K562 (cell line): Measurements from ENCODE around the gene C22orf39. TPM values are rescaled to one million over a fixed set of nuclear protein-coding genes. Genes with fewer than 3 reads are reported as not detected.

Source experiments
- ATAC-seq: fragments of 200-7000 bp; cut with Tn5 transposase; 3 replicates; pipeline ENCODE4 v1.9.1; 2020; ENCODE audit warnings: moderate library complexity
- BruUV-seq: library from RNA; stranded (reverse); fragments of 400-500 nt; replicated peaks from 2 replicates; lab custom pipeline; 2021; lab: Mats Ljungman, UMichigan
- CTCF ChIA-PET: fragments of 300-600 bp; formaldehyde crosslinking; extraction: SDS; loops from one replicate; lab custom pipeline; 2021; ENCODE audit warnings: low intra/inter-chr PET ratio; lab: Yijun Ruan, JAX
- POLR2A ChIA-PET: fragments of 300-600, 350-650 bp; sonication (Branson Sonifier 250); formaldehyde crosslinking; extraction: SDS; loops from one replicate; lab custom pipeline; 2021; ENCODE audit warnings: antibody characterized with exemption, inconsistent platforms; lab: Yijun Ruan, JAX
- DNase-seq, 4 experiments: peaks; one replicate each; pipeline versions ENCODE4 v3.0.0 to v3.0.0-alpha.2; 2011 to 2018; ENCODE audit warnings: low spot score in 3 of 4, mixed read lengths in 3 of 4; ENCODE audit errors: extremely low read depth in 1 of 4
- FAIRE-seq: peaks from 2 replicates; lab custom pipeline; 2011; peaks lifted over from hg19 to GRCh38; lab: Jason Lieb, UNC
- H2AFZ ChIP-seq: 2 replicates; pipeline ENCODE4 v1.6.0; 2011; ENCODE audit warnings: low read depth, low read length, control low read depth, inconsistent platforms
- H3K27ac ChIP-seq: fragments of 200-600 bp; 3 replicates; pipeline ENCODE4 v1.8.0; 2011; ENCODE audit warnings: low read depth, mild to moderate bottlenecking, control low read depth, inconsistent platforms, low read length, moderate library complexity, mixed read lengths; ENCODE audit errors: extremely low read depth
- H3K27me3 ChIP-seq, 2 experiments: fragments of 300-600 bp in 1 of 2; 2 replicates in 1 of 2; 3 replicates in 1 of 2; pipeline versions ENCODE4 v1.6.0 to v1.8.0; 2011; ENCODE audit warnings: inconsistent platforms in 2 of 2, low read length in 2 of 2, mild to moderate bottlenecking in 1 of 2, mixed read lengths in 1 of 2, moderate library complexity in 1 of 2; ENCODE audit not compliant: control insufficient read depth in 2 of 2, insufficient read depth in 2 of 2
- H3K36me3 ChIP-seq: fragments of 300-600 bp; 3 replicates; pipeline ENCODE4 v1.8.0; 2011; ENCODE audit warnings: mild to moderate bottlenecking, low read length, inconsistent platforms; ENCODE audit not compliant: control insufficient read depth, insufficient read depth
- H3K4me1 ChIP-seq, 2 experiments: fragments of 200-600 bp in 1 of 2; replicated peaks in 1 of 2; 2 replicates in 1 of 2; 3 replicates in 1 of 2; pipeline versions ENCODE4 v1.5.1 to v1.8.0; 2011; ENCODE audit warnings: inconsistent platforms in 2 of 2, low read length in 2 of 2, mild to moderate bottlenecking in 1 of 2, mixed read lengths in 1 of 2, moderate library complexity in 1 of 2; ENCODE audit not compliant: control insufficient read depth in 2 of 2, insufficient read depth in 2 of 2
- H3K4me2 ChIP-seq: 2 replicates; pipeline ENCODE4 v1.6.1; 2011; ENCODE audit warnings: low read length, control low read depth, inconsistent platforms, mixed read lengths; ENCODE audit not compliant: insufficient read depth
- H3K4me3 ChIP-seq: fragments of 200-600 bp; sonication (generic), shearing (Covaris generic); 2 replicates; pipeline ENCODE4 v1.5.1; 2016; ENCODE audit warnings: control low read depth, inconsistent platforms
- H3K79me2 ChIP-seq: fragments of 200-600 bp; 3 replicates; pipeline ENCODE4 v1.8.0; 2011; ENCODE audit warnings: low read length, inconsistent platforms; ENCODE audit not compliant: control insufficient read depth, insufficient read depth
- H3K9ac ChIP-seq, 2 experiments: 2 replicates each; pipeline versions ENCODE4 v1.6.0 to v1.6.1; 2011; ENCODE audit warnings: low read depth in 2 of 2, low read length in 2 of 2, control low read depth in 1 of 2, inconsistent platforms in 1 of 2, mild to moderate bottlenecking in 1 of 2, mixed read lengths in 1 of 2; ENCODE audit not compliant: insufficient read depth in 1 of 2
- H3K9me1 ChIP-seq: one replicate; pipeline ENCODE4 v1.6.0; 2011; ENCODE audit warnings: inconsistent platforms, mild to moderate bottlenecking, low read length, moderate library complexity; ENCODE audit not compliant: control insufficient read depth, insufficient read depth
- H3K9me3 ChIP-seq: replicated peaks from 2 replicates; pipeline ENCODE4 v1.5.1; 2011; ENCODE audit warnings: low read depth, low read length, inconsistent platforms; ENCODE audit not compliant: control insufficient read depth, insufficient read depth
- H4K20me1 ChIP-seq: replicated peaks from 2 replicates; pipeline ENCODE4 v1.6.1; 2011; ENCODE audit warnings: low read length, inconsistent platforms, mixed read lengths; ENCODE audit not compliant: control insufficient read depth, insufficient read depth
- MCM5 ChIP-seq: fragments of 450-650 bp; IDR thresholded peaks from 2 replicates; pipeline ENCODE4 v1.6.1; 2016; ENCODE audit warnings: low read depth
- MTF1 ChIP-seq: fragments of 250-450 bp; sonication (Bioruptor Pico); IDR thresholded peaks from 2 replicates; pipeline ENCODE4 v1.9.0; 2021; ENCODE audit warnings: moderate library complexity, mild to moderate bottlenecking, inconsistent platforms, borderline replicate concordance
- MYNN ChIP-seq, 2 experiments: sonication (generic); formaldehyde crosslinking in 1 of 2; IDR thresholded peaks; 2 replicates each; pipeline versions ENCODE4 v1.5.0 to v1.6.1; 2016 to 2020; ENCODE audit warnings: antibody characterized with exemption in 1 of 2, missing genetic modification reagents in 1 of 2
- PHB ChIP-seq: fragments of 250-450 bp; sonication (Bioruptor Pico); IDR thresholded peaks from 2 replicates; pipeline ENCODE4 v1.5.0; 2021
- PYGO2 ChIP-seq: fragments of 450-650 bp; IDR thresholded peaks from 2 replicates; pipeline ENCODE4 v1.6.1; 2016; ENCODE audit warnings: mild to moderate bottlenecking, missing genetic modification characterization, moderate library complexity, missing compliant biosample characterization
- SRSF3 ChIP-seq: fragments of 200-400 bp; formaldehyde crosslinking; IDR thresholded peaks from 2 replicates; pipeline ENCODE4 v1.6.1; 2016; ENCODE audit warnings: mild to moderate bottlenecking, low read length, moderate library complexity; ENCODE audit not compliant: insufficient read depth
- ZNF444 ChIP-seq: fragments of 250-450 bp; sonication (Bioruptor Pico); IDR thresholded peaks from 2 replicates; pipeline ENCODE4 v1.4.0; 2020; ENCODE audit warnings: mild to moderate bottlenecking, moderate library complexity
- WGBS: fragments of 100-300 bp; shearing (Covaris generic); methylation state at CpG from one replicate; pipeline ENCODE4 v1.1.6; 2016; ENCODE audit warnings: low coverage, mixed read lengths; ENCODE audit not compliant: insufficient coverage; ENCODE audit errors: missing lambda C conversion rate; 5-methylcytosine and 5-hydroxymethylcytosine counted together
- in situ Hi-C: fragments of 300-500 bp; cut with MboI; formaldehyde crosslinking; loops from 4 replicates; pipeline ENCODE4 v1.15.0; 2018; ENCODE audit warnings: inconsistent platforms, mixed read lengths
- intact Hi-C: fragments of 100-400 bp; cut with micrococcal nuclease; formaldehyde crosslinking; loops from 2 replicates; pipeline ENCODE4 v1.14.2; 2022
- polyA plus RNA-seq, 8 experiments: library from polyadenylated mRNA; depleted of rRNA in 4 of 8; stranded (reverse) in 5 of 8; unstranded in 3 of 8; fragments of >200 nt; fragmentation: Nextera tagmentation in 2 of 8; fragmentation: Illumina TruSeq in 1 of 8; extraction: Ambion mirVana in 2 of 8; extraction: Trizol in 1 of 8; gene quantifications; 2 replicates each; pipeline versions ENCODE4 v1.2.1 to v1.2.3, GENCODE V29; 2011 to 2014; ENCODE audit warnings: inconsistent platforms in 1 of 8, missing spikeins in 1 of 8
- total RNA-seq, 7 experiments: library from RNA; depleted of rRNA in 6 of 7; stranded (reverse); fragments of >200 nt in 6 of 7; fragmentation: Illumina TruSeq in 2 of 7; extraction: Trizol in 2 of 7; gene quantifications; 2 replicates each; pipeline versions ENCODE4 v1.2.1 to v1.2.3, GENCODE V29; 2011 to 2021; ENCODE audit warnings: low replicate concordance in 1 of 7
- TF ChIP-seq, protein P1 (sequence below): fragments of 450-650 bp; formaldehyde crosslinking; IDR thresholded peaks from 2 replicates; pipeline ENCODE4 v1.4.0; 2022; ENCODE audit warnings: missing genetic modification characterization
- TF ChIP-seq, protein P2 (sequence below): sonication (generic); formaldehyde crosslinking; IDR thresholded peaks from 2 replicates; pipeline ENCODE4 v1.8.0; 2022; ENCODE audit warnings: missing genetic modification reagents, mild to moderate bottlenecking, moderate library complexity, borderline replicate concordance
- TF ChIP-seq, protein P3 (sequence below): fragments of 450-650 bp; formaldehyde crosslinking; IDR thresholded peaks from 2 replicates; pipeline ENCODE4 v1.4.0; 2020; ENCODE audit warnings: mild to moderate bottlenecking, moderate library complexity
- TF ChIP-seq, protein P4 (sequence below): sonication (generic); formaldehyde crosslinking; IDR thresholded peaks from 2 replicates; pipeline ENCODE4 v1.8.0; 2022; ENCODE audit warnings: mild to moderate bottlenecking, missing genetic modification reagents
- TF ChIP-seq, protein P5 (sequence below): fragments of 250-450 bp; sonication (Bioruptor Pico); IDR thresholded peaks from 2 replicates; pipeline ENCODE4 v1.9.0; 2021; ENCODE audit warnings: mild to moderate bottlenecking
- TF ChIP-seq, protein P6 (sequence below): fragments of 450-650 bp; formaldehyde crosslinking; conservative IDR thresholded peaks from 2 replicates; pipeline ENCODE4 v1.4.0; 2022; ENCODE audit warnings: mild to moderate bottlenecking, missing genetic modification characterization

Gene C22orf39
- total and polyA plus RNA-seq, 9 of the 15 experiments (the other 6 are each of a cell fraction or from before 2014, with no cell fraction given): 20.4 to 139 (median 66.8) TPM

DNA sequence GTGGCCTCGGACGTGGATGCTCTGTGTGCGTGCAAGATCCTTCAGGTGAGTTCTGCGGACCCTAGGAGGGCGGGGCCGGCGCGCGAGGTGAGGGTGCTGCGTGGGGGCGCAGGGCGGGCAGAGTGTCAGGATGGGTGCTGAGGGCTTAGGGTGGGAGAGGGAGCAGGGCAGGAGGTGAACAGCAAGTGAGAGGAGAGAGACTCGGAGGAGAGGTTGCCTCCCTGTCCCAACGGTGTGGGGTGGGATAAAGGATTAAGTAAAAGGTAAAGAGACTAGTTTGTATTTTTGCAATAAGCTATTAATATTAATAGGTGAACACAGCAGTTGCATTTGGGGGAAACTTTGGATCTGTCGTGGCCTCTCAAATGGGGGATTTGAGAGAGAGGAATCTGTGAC lies 32.7 kb upstream of the C22orf39 start:
- Histone ChIP-seq H3K4me1 (peaks cover 7 to 16% of the 10 kb centered on the region in 2 experiments), H3K9ac (peak overlapping the region; percentile 96 to 97), H3K27ac (peak overlapping the region; percentile 97), H2AFZ (peak overlapping the region; percentile 99), H3K79me2 (peaks cover 76% of the 10 kb centered on the region), H3K9me1 (no peaks in the 10 kb centered on the region), H3K4me2 (peak overlapping the region; percentile 97), H3K4me3 (peak overlapping the region; percentile 70), H3K36me3 (peaks cover 65% of the 10 kb centered on the region), H3K27me3 (no peaks in the 10 kb centered on the region), H3K9me3 (no peaks in the 10 kb centered on the region), H4K20me1 (peaks cover 24% of the 10 kb centered on the region)
- CTCF ChIA-PET: no interaction called here
- BruUV-seq: no TSS peak
- FAIRE-seq (no peak), ATAC-seq (peak; percentile 41), DNase-seq (peak in 2 of 4 experiments; percentile 64 to 69)
- POLR2A ChIA-PET: interaction anchor here (0.6 to 5.4 kb wide), 49 partner anchors 9 to 444 kb away, joined by 3 to 148 read pairs (median 4); partner anchors contain the start of genes C22orf39, DGCR2, ESS2 and HIRA
- WGBS: under 1% methylated on average over 15 of the region's 15 CpGs
- in situ Hi-C loops: no loop called here
- intact Hi-C loops: no loop called here
- TF ChIP-seq PHB (peak; percentile 79; the same call in 1 of the 2 replicates), SRSF3 (0 out of 2 replicates have a peak, but pooled peaks have one; percentile 86), MYNN (IDR thresholded peaks at IDR 0.05) (no peak), MYNN (CRISPR knock-in tag; IDR thresholded peaks at IDR 0.05) (no peak), MTF1 (0 out of 2 replicates have a peak, but pooled peaks have one; percentile 33), PYGO2 (tag) (no peak), MCM5 (no peak), ZNF444 (CRISPR knock-in tag) (0 out of 2 replicates have a peak, but pooled peaks have one; percentile 21)
- TF ChIP-seq, protein P1, sequence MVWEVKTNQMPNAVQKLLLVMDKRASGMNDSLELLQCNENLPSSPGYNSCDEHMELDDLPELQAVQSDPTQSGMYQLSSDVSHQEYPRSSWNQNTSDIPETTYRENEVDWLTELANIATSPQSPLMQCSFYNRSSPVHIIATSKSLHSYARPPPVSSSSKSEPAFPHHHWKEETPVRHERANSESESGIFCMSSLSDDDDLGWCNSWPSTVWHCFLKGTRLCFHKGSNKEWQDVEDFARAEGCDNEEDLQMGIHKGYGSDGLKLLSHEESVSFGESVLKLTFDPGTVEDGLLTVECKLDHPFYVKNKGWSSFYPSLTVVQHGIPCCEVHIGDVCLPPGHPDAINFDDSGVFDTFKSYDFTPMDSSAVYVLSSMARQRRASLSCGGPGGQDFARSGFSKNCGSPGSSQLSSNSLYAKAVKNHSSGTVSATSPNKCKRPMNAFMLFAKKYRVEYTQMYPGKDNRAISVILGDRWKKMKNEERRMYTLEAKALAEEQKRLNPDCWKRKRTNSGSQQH (CRISPR knock-in tag): peak; percentile 93; the same call in 1 of the 2 replicates
- TF ChIP-seq, protein P2, sequence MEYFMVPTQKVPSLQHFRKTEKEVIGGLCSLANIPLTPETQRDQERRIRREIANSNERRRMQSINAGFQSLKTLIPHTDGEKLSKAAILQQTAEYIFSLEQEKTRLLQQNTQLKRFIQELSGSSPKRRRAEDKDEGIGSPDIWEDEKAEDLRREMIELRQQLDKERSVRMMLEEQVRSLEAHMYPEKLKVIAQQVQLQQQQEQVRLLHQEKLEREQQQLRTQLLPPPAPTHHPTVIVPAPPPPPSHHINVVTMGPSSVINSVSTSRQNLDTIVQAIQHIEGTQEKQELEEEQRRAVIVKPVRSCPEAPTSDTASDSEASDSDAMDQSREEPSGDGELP: no peak
- TF ChIP-seq, protein P3, sequence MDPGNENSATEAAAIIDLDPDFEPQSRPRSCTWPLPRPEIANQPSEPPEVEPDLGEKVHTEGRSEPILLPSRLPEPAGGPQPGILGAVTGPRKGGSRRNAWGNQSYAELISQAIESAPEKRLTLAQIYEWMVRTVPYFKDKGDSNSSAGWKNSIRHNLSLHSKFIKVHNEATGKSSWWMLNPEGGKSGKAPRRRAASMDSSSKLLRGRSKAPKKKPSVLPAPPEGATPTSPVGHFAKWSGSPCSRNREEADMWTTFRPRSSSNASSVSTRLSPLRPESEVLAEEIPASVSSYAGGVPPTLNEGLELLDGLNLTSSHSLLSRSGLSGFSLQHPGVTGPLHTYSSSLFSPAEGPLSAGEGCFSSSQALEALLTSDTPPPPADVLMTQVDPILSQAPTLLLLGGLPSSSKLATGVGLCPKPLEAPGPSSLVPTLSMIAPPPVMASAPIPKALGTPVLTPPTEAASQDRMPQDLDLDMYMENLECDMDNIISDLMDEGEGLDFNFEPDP: peak; percentile 79; the same call in 1 of the 2 replicates
- TF ChIP-seq, protein P4, sequence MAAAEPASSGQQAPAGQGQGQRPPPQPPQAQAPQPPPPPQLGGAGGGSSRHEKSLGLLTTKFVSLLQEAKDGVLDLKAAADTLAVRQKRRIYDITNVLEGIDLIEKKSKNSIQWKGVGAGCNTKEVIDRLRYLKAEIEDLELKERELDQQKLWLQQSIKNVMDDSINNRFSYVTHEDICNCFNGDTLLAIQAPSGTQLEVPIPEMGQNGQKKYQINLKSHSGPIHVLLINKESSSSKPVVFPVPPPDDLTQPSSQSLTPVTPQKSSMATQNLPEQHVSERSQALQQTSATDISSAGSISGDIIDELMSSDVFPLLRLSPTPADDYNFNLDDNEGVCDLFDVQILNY (CRISPR knock-in tag): no peak
- TF ChIP-seq, protein P5, sequence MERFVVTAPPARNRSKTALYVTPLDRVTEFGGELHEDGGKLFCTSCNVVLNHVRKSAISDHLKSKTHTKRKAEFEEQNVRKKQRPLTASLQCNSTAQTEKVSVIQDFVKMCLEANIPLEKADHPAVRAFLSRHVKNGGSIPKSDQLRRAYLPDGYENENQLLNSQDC (CRISPR knock-in tag): peak; percentile 2; the same call in 1 of the 2 replicates
- TF ChIP-seq, protein P6, sequence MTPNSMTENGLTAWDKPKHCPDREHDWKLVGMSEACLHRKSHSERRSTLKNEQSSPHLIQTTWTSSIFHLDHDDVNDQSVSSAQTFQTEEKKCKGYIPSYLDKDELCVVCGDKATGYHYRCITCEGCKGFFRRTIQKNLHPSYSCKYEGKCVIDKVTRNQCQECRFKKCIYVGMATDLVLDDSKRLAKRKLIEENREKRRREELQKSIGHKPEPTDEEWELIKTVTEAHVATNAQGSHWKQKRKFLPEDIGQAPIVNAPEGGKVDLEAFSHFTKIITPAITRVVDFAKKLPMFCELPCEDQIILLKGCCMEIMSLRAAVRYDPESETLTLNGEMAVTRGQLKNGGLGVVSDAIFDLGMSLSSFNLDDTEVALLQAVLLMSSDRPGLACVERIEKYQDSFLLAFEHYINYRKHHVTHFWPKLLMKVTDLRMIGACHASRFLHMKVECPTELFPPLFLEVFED (CRISPR knock-in tag): 0 out of 2 replicates have a peak, but pooled peaks have one; percentile 87
